ENCODE results near the gene TXNDC5.

DNA sequence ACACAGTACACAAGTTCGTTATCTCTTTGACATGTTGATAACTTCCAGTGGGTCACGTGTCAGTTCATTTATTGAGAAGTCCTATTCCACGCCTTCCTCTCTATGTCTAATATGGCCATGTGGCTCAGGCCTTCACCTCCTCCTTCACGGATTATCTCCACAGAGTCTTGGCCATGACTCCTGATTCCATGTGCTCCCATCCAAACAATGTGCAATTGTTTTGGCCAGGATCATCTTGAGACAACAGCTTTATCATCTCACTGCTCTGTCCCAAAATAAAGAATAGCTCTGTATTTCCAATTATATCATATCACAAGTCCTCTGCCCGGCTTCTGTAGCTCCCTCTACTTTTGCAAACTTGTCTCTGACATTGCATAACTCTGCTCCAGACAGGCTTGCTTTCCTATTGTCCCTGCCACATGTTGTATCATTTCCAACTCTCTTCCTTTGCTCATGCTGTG, 11.1 kb upstream of the TXNDC5 start:
- TF ChIP-seq, protein P1, sequence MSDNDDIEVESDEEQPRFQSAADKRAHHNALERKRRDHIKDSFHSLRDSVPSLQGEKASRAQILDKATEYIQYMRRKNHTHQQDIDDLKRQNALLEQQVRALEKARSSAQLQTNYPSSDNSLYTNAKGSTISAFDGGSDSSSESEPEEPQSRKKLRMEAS (IDR thresholded peaks at IDR 0.05), result no peak
- TF ChIP-seq POLR2AphosphoS5 (IDR thresholded peaks at IDR 0.05; ENCODE audit: low read depth, low read length) (no peak), ATF3 (IDR thresholded peaks at IDR 0.05) (no peak), JUND (IDR thresholded peaks at IDR 0.05) (no peak), EZH2 (IDR thresholded peaks at IDR 0.05) (no peak), POLR2A (IDR thresholded peaks at IDR 0.05; ENCODE audit: borderline replicate concordance, extremely low read depth, insufficient read depth, insufficient read length) (no peak), SIN3A (IDR thresholded peaks at IDR 0.05; ENCODE audit: low read depth) (no peak), CEBPB (IDR thresholded peaks at IDR 0.05; ENCODE audit: low read depth) (no peak), REST (IDR thresholded peaks at IDR 0.05; ENCODE audit: low read depth) (no peak), EZH2phosphoT487 (IDR thresholded peaks at IDR 0.05; ENCODE audit: borderline replicate concordance) (no peak), SP1 (IDR thresholded peaks at IDR 0.05; ENCODE audit: low read depth) (no peak)
- TF ChIP-seq, protein P2, sequence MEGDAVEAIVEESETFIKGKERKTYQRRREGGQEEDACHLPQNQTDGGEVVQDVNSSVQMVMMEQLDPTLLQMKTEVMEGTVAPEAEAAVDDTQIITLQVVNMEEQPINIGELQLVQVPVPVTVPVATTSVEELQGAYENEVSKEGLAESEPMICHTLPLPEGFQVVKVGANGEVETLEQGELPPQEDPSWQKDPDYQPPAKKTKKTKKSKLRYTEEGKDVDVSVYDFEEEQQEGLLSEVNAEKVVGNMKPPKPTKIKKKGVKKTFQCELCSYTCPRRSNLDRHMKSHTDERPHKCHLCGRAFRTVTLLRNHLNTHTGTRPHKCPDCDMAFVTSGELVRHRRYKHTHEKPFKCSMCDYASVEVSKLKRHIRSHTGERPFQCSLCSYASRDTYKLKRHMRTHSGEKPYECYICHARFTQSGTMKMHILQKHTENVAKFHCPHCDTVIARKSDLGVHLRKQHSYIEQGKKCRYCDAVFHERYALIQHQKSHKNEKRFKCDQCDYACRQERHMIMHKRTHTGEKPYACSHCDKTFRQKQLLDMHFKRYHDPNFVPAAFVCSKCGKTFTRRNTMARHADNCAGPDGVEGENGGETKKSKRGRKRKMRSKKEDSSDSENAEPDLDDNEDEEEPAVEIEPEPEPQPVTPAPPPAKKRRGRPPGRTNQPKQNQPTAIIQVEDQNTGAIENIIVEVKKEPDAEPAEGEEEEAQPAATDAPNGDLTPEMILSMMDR (IDR thresholded peaks at IDR 0.05 in 2 of 3, conservative IDR thresholded peaks at IDR 0.05 in 1 of 3; ENCODE audit: borderline replicate concordance in 1 of 3, insufficient read depth in 1 of 3, low read depth in 2 of 3, low read length in 2 of 3), result no peak
- TF ChIP-seq, protein P3, sequence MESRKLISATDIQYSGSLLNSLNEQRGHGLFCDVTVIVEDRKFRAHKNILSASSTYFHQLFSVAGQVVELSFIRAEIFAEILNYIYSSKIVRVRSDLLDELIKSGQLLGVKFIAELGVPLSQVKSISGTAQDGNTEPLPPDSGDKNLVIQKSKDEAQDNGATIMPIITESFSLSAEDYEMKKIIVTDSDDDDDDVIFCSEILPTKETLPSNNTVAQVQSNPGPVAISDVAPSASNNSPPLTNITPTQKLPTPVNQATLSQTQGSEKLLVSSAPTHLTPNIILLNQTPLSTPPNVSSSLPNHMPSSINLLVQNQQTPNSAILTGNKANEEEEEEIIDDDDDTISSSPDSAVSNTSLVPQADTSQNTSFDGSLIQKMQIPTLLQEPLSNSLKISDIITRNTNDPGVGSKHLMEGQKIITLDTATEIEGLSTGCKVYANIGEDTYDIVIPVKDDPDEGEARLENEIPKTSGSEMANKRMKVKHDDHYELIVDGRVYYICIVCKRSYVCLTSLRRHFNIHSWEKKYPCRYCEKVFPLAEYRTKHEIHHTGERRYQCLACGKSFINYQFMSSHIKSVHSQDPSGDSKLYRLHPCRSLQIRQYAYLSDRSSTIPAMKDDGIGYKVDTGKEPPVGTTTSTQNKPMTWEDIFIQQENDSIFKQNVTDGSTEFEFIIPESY (IDR thresholded peaks at IDR 0.05; ENCODE audit: extremely low read depth, insufficient replicate concordance, low read length), result no peak
